Endothelial cell of hepatic sinusoid (primary cell): ENCODE results near the gene RABGGTA.
"Not testable (repeated sequence)": the region's sequence is repeated elsewhere in the genome, so short reads cannot be mapped to it uniquely, and the experiment has no call there.

Experiments
- in situ Hi-C: cut with HindIII; loops from 2 replicates; pipeline ENCODE4 v1.10.0; 2017; ENCODE audit warnings: low sequenced_read_pairs

Gene RABGGTA

GRCh38 chr14:24249230-24250021 lies 22.0 kb downstream of the RABGGTA start:
- in situ Hi-C loops, result no loop called here

- in situ Hi-C loops, result no loop called here
These were observed 24.0 kb downstream of the RABGGTA start for GRCh38 chr14:24247422-24247821.

DNA sequence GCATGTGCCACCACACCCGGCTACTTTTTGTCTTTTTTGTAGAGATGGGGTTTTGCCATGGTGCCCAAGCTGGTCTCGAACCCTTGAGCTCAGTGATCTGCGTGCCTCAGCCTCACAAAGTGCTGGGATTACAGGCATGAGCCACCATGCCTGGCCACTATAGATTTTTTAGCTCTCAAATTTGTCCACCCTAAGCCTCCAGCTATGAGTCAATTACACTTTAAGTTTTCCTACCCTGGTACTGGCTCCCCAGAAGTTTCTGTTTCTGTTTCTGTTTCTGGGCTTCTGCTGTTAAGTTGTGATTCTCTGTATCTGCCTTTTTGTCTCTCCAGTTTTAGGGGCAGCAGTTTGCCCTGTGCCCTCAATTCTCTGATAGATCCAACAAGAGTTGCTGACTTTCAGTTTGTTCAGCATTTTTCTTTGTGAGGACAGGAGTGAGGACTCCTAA lies 24.6 kb downstream of the RABGGTA start:
- in situ Hi-C loops, result no loop called here

DNA sequence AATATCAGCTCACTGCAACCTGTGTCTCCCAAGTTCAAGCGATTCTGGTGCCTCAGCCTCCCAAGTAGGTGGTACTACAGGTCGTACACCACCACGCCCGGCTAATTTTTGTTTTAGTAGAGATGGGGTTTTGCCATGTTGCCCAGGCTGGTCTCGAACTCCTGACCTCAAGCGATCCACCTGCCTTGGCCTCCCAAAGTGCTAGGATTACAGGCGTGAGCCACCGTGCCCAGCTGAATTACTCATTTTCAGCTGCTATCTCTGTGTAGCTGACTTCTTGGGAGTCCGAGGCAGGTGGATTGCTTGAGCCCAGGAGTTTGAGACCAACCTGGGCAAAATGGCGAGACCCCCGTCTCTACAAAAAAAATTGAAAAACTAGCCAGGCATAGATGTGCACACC lies 26.0 kb downstream of the RABGGTA start:
- in situ Hi-C loops, result not testable (repeated sequence)

GRCh38 chr14:24243336-24243836 lies 28.0 kb downstream of the RABGGTA start:
- in situ Hi-C loops, result no loop called here

DNA sequence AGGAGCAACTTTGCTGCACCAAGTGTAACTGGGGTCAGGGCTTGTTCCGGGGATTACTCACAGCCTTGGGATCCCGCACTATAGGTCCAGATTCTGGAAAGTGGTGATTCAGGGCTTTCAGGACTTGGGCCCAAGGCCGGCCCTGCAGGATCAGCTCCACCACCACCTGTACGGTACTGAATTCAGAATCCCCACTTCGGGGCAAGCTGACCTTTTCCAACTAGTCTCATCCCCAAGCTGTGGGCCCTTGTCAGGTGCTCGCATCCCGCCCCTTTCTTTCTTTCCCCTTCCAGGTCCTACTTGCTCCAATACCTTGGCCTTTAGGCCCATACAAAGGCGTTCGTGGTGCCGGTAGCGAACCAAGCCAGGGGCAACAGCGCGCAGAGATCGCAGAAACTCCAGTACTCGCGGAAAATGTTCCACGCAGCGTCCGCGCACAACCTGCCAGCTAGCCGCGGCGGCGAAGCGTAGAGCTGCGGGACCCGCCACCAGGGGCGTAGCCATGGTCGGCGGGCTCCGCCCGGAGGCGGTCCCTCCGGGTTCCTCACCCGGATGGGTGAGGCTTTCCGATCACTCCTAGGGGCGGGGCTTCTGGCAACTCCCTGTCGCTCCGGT lies 29.5 kb downstream of the RABGGTA start:
- in situ Hi-C loops, result no loop called here

DNA sequence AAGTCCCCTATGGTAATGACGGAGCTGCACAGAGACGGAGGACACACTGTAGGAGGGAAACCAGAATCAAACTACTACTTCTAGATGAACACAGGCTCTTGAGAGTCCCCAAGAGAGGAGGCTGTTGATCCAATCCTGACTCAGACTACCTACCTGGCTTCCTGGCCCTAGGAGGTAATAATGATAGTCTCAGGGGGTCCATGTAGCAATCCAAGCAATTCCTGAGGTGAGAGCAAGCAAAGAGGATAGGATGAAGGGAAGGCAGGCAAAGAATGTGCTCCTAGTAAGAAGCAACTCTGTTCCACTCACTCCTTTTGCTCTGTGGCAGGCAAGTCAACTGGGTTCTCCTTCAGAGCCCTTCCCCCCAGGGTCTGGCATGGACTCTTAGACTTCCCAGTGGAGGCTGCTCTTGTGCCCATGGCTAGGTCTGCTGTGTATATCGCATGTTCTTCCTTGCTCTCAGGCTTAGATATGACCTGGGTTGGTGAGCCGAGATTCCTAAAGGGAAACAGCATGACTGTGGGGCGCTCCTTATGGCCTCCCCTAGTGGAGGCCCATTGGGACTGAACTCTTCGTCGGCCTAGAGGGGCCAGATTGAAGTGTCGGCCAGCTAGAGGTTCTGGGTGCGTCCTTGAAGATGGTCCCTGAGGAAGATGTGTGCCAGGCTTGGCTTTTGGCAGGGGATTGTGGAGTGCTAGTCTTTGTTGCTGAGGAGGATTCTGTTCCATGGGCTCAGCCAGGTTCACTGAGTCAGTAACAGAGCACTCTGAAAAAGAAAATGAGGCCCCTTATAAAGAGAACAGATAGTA lies 31.1 kb downstream of the RABGGTA start:
- in situ Hi-C loops, result no loop called here

DNA sequence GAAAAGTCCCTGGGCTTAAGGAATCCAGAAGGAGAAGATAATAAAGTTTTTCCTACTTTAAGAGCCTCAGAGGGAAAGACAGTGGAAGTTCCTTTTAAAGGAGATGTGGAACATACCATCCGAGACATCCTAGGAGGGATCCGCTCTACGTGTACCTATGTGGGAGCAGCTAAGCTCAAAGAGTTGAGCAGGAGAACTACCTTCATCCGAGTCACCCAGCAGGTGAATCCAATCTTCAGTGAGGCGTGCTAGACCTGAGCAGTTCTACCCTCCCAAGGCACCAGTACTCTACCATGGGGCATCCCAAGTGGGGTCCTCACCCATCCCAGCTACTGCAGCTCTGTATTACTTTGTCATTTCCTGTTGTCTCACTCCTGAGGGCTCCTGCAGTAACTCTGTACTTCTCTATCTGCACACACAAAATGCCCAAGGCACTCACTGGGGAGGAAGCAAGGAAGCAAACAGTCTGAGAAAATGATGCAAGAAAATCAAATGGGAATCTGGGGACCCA lies 32.8 kb downstream of the RABGGTA start:
- in situ Hi-C loops, result no loop called here

DNA sequence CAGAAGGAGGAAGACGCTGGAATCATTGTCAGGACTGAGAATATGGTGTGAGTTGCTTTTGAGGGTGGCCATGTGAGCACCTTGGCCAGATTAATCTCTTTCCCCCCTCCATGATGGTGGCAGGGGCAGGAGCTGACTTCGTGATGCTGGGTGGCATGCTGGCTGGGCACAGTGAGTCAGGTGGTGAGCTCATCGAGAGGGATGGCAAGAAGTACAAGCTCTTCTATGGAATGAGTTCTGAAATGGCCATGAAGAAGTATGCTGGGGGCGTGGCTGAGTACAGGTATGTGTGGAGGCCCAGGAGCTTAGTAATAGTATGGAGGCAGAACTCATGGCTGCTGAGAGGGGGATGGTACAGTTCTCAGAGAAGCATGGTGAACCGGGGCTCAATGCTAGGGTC lies 33.3 kb downstream of the RABGGTA start:
- in situ Hi-C loops, result no loop called here

GRCh38 chr14:24237463-24237955 lies 33.9 kb downstream of the RABGGTA start:
- in situ Hi-C loops, result no loop called here

GRCh38 chr14:24236689-24237462 lies 34.5 kb downstream of the RABGGTA start:
- in situ Hi-C loops, result no loop called here

- in situ Hi-C loops, result no loop called here
These were observed 35.4 kb downstream of the RABGGTA start for GRCh38 chr14:24235804-24236688.

DNA sequence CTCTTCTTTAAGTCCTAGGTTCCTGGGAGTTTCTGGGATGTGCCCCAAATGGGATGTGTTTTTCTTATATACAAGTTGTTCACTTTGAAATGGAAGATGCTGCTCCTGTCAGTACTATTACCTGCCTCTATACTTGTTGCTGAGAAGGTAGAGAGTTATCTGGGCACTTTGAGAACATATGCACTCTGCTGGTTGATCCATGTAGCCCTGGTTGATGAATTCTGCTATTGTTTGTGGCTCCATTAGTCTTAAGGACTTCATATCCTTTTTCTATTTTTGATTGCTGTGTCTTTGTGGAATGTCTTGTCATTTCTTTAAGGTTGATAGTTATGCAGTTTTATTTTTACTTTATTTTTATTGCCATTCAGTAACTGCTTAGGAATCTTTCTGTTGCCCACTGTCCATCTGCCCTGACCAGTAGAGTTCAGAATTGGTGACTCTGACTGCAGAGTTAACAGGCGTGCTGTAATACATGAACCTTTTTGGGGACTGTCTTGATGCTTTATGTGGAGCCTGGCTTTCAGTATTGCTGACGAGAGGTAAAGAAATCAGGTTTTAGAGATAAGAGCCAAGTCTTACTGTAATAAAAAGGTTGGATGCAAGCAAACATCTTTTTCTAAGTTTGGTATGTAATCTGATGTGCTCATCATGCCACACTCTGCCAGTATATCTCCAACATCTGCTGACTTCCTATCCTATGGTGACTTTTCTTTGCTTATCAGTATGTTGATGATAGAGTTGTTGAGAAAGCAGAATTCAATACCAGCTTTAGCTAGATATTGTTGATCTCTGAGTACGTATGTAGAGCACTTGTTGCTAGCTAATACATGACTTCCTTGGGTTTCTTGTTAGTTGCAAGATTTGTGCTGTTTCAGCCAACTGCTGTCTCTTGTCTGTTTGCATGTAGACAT lies 37.0 kb downstream of the RABGGTA start:
- in situ Hi-C loops, result no loop called here

DNA sequence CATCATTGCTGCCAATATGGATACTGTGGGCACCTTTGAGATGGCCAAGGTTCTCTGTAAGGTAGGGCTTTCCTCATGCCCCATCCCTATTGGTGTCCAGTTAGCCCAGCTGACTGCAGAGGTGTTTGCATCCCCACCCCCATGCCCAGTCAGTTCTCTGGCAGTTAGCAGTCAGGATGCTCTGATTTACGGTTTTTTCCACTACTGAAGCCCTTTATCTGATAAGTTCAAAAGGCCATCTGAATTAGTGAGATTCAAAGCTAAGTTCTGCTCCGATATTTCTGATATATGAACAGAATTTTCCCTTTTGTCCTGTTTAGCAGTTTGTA lies 37.9 kb downstream of the RABGGTA start:
- in situ Hi-C loops, result no loop called here

- in situ Hi-C loops, result no loop called here
These were observed 38.5 kb downstream of the RABGGTA start, which contains the start of gene GMPR2 for GRCh38 chr14:24232645-24233537. Gene GMPR2 (plus strand): TSS chr14:24232929. CDS start chr14:24233254, 325 bp downstream.

DNA sequence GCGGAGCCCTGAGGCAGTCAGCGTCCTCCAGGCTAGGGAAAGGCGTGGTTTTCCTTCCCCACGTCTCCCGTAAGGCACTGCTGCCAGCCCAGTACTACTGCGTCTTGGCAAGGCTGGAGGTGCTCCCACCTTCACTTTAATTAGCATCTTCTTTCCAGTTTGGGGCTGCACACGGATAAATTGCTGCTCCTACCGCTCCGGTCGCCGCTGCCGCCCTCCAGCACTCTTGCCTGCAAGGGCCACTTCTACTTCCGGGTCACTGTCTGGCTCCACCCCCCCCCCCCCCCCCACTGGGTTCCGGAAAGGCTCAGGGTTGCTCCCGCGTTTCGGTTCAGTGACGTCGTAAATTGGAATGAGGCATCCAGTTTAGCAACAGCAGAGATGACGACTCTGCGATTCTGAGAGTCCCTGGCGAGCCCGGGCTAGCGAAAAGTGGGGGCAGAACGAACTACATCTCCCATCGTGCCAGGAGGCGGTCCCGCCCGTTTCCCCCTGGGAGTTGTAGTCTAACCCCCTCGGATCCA lies 39.2 kb downstream of the RABGGTA start, which contains the start of gene NEDD8:
NEDD8 (minus strand) TSS at position 247 of the 524 bp plus-strand sequence; CDS start at position 147, 100 bp downstream.
- in situ Hi-C loops, result no loop called here
